SH-SY5Y (cell line): Measurements from ENCODE around the gene GNG13.

ENCODE experiments used
- GATA2 ChIP-seq: IDR thresholded peaks from 2 replicates; pipeline ENCODE4 v1.6.1; 2011; ENCODE audit warnings: mild to moderate bottlenecking, low read depth, low read length
- GATA3 ChIP-seq: IDR thresholded peaks from 2 replicates; pipeline ENCODE4 v1.6.1; 2011; ENCODE audit warnings: low read depth, mild to moderate bottlenecking, low read length, moderate library complexity

GRCh38 chr16:815861-816260, 15.3 kb upstream of the GNG13 start:
- TF ChIP-seq GATA2 (no peak), GATA3 (no peak)
